Activated CD4-positive, alpha-beta T cell treated with anti-CD3 and anti-CD28 coated beads, Interleukin-2, amount 10 ng/mL, durations not matched to agents 7 days and 5 days (primary cell): Measurements from ENCODE around the gene LRWD1. TPM values are rescaled to one million over a fixed set of nuclear protein-coding genes. Genes with fewer than 3 reads are reported as not detected.
"Not testable (repeated sequence)": the region's sequence is repeated elsewhere in the genome, so short reads cannot be mapped to it uniquely, and the experiment has no call there.

Source experiments
- CTCF ChIA-PET: fragments of 350-600 bp; sonication (Branson Sonifier 250); formaldehyde crosslinking; loops from one replicate; lab custom pipeline; 2021; ENCODE audit warnings: antibody characterized with exemption; lab: Charles Lee
- POLR2A ChIA-PET: fragments of 350-600 bp; sonication (Branson Sonifier 250); formaldehyde crosslinking; loops from one replicate; lab custom pipeline; 2021; ENCODE audit warnings: antibody characterized with exemption; lab: Charles Lee
- DNase-seq: peaks from one replicate; pipeline ENCODE4 v3.0.0-alpha.2; 2020
- H3K27ac Mint-ChIP-seq: one replicate; pipeline ENCODE4 v1.8.0; 2021; ENCODE audit warnings: mild to moderate bottlenecking, moderate library complexity, mixed read lengths
- H3K27me3 Mint-ChIP-seq: one replicate; pipeline ENCODE4 v1.8.0; 2021; ENCODE audit warnings: mixed read lengths
- H3K36me3 Mint-ChIP-seq: one replicate; pipeline ENCODE4 v1.8.0; 2021; ENCODE audit warnings: low read depth, mixed read lengths
- H3K4me1 Mint-ChIP-seq: one replicate; pipeline ENCODE4 v1.8.0; 2021; ENCODE audit warnings: mixed read lengths
- H3K4me3 Mint-ChIP-seq: one replicate; pipeline ENCODE4 v1.8.0; 2021; ENCODE audit warnings: mild to moderate bottlenecking, moderate library complexity, mixed read lengths
- H3K9me3 Mint-ChIP-seq: one replicate; pipeline ENCODE4 v1.8.0; 2021; ENCODE audit warnings: mixed read lengths
- total RNA-seq, 2 experiments: library from RNA; stranded (reverse); gene quantifications; one replicate each; pipeline ENCODE4 v1.2.3, GENCODE V29; 2021

Gene LRWD1
- total RNA-seq, 2 experiments from 2014 or later: 18.2 to 20.5 TPM

DNA sequence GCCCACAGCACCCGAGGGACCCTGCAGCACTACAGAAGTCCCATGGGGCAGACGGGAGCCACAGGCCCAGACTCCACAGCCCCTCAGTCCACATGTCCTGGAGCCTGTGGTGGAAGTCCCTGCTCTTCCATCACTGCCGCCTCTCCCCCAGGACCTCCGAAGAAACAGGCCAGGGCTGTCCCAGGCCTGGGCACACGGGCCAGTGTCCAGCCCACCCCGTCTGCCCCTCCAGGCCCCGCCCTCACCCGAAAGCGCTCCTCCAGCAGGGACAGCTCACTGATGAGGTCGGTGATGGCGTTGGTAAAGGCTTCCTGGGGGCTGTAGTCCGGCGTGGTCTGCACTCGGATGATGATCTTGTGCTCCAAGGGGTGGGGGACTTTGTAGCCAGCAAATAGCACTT, 9.3 kb downstream of the LRWD1 start:
- POLR2A ChIA-PET, H3K9me3 Mint-ChIP-seq, H3K27ac Mint-ChIP-seq, H3K36me3 Mint-ChIP-seq, CTCF ChIA-PET, DNase-seq, H3K4me3 Mint-ChIP-seq, H3K4me1 Mint-ChIP-seq, H3K27me3 Mint-ChIP-seq: not testable (repeated sequence)

DNA sequence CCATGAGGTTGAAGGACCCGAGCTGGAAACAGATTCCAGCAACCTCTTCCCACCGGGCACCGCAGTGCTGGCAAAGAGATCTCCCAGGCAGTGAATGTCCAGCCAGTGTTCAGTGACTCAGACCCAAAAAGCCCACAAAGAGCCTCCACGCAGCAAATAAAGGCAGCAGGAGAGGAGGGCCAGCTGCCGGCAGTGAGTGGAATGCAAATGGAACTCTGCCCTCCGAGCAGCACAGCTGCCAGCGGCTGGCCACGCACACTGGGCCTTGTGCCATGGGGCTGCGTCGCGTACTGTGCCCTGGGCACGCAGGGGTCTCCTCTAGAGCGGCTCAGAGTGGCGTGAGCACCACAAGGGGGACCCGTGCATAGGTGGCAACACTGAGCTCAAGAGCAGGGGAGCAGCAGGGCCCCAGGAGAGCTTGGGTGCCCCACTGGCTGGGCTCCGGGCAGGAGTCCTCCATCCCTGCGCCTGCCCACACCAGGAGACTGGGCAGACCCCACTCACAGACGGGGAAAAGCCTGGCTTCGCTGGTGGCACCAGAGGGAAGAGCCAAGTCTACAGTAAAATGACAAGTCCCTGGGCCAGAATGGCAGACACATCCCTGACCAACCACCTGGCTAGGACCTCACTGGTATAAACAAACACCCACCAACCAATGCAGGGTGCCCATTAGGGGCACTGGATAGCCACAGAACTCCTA, 10.1 kb downstream of the LRWD1 start:
- H3K4me3 Mint-ChIP-seq, POLR2A ChIA-PET, H3K27ac Mint-ChIP-seq, H3K36me3 Mint-ChIP-seq, DNase-seq, H3K27me3 Mint-ChIP-seq, CTCF ChIA-PET, H3K4me1 Mint-ChIP-seq, H3K9me3 Mint-ChIP-seq: not testable (repeated sequence)

DNA sequence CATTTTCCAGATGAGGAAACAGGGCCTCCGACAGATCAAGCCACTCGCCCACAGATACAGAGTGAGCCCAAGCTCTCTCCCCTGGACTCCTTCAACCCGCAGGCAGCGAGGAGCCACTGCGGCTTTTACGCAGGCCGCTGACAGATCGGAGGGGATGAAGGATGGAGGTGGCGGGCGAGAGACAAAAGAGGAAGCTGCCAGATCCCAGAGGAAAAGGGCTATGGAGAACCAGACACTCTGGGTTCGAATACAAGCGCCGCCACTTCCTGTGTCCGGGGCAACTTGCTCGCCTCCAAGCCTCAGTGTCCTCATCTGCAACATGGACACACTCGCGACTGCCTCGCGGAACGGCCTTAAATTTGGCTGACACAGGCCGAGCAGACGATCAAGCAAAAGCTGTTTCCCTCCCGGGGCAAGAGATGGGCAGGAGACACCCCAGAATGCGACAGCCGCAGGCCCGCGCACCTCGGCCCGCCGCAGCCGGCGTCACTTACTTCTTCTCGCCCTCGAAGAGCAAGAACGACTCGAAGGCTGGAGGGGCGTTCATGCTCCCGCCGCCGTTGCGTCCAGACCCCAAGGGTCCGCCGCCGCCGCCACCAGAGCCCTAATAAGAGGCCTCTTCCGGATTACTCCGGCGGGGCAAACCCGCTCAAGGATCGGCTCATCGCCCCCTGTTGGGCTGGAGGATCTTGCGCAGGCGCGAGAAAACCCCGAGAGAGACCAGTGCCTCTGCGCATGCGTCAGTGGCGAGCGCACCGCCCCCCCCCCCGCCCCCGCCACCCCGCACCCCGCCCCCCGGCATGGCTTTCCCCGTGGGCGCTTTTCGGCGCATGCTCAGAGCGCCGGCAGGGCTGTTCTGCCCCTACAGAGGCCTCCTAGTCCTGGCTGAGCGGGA, 13.8 kb downstream of the LRWD1 start, which contains the start of gene POLR2J:
TSS of gene POLR2J (minus strand) at position 609 of the 895 bp plus-strand sequence. CDS start at position 547, 62 bp downstream.
- POLR2A ChIA-PET, CTCF ChIA-PET: not testable (repeated sequence)
- peak within 1 kb of the TSS; percentile 90 for H3K27ac Mint-ChIP-seq

DNA sequence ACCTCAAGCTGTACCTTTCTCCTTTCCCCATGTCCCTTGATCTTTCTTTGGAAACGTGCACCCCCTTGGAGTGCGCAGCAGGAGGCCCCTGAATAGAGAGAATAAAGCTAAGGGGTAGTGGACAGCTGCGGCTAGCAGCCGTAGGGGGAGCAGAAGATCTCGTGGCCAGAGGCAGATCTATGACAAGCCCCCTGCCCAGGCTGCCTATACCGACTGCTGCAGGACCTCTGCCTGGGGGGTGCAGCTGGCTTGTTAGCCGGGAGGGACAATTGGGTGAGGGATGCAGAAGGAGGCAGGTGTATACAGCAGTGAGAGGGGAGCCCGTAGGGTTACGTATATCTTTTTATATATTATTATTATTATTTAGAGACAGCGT, 14.4 kb downstream of the LRWD1 start:
- H3K27me3 Mint-ChIP-seq, H3K27ac Mint-ChIP-seq, POLR2A ChIA-PET, H3K4me1 Mint-ChIP-seq, H3K9me3 Mint-ChIP-seq, DNase-seq, H3K36me3 Mint-ChIP-seq, H3K4me3 Mint-ChIP-seq, CTCF ChIA-PET: not testable (repeated sequence)

More for the DNA sequence above, 13.8 kb downstream of the LRWD1 start, which contains the start of gene POLR2J:
- not testable (repeated sequence) for H3K36me3 Mint-ChIP-seq, H3K9me3 Mint-ChIP-seq, H3K27me3 Mint-ChIP-seq, H3K4me1 Mint-ChIP-seq
- DNase-seq: peak; percentile 91
- H3K4me3 Mint-ChIP-seq: peak within 1 kb of the TSS; percentile 90

DNA sequence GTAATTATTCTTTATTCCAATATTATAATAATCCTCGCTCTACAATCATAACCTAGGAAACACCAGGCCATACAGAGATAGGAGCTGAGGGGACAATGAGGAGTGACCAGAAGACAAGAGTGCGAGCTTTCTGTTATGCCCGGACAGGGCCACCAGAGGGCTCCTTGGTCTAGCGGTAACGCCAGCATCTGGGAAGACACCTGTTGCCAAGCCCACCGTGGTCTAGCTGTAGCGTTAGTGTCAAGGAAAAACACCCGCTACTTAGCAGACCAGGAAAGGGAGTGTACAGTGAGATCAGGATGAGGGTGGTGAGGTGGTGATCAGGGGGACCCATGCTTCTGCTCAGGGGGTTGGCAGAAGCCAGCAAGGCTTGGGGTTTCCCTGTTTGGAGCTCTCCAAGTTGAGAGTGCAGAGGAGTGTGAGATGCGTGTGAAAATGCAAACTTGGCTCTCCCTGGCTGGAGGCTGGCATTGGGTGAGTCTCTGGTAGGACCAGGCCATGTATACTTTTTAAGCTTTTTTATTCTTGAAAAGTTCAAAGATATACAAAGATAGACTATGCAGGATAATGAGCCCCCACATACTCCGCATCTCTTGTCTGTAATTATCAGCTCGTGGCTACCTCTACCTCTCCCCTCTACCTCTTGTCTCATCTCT, 15.3 kb downstream of the LRWD1 start:
- H3K4me1 Mint-ChIP-seq, CTCF ChIA-PET, H3K36me3 Mint-ChIP-seq, H3K27me3 Mint-ChIP-seq, H3K4me3 Mint-ChIP-seq, H3K27ac Mint-ChIP-seq, POLR2A ChIA-PET, H3K9me3 Mint-ChIP-seq: not testable (repeated sequence)
- peak; percentile 16 for DNase-seq

DNA sequence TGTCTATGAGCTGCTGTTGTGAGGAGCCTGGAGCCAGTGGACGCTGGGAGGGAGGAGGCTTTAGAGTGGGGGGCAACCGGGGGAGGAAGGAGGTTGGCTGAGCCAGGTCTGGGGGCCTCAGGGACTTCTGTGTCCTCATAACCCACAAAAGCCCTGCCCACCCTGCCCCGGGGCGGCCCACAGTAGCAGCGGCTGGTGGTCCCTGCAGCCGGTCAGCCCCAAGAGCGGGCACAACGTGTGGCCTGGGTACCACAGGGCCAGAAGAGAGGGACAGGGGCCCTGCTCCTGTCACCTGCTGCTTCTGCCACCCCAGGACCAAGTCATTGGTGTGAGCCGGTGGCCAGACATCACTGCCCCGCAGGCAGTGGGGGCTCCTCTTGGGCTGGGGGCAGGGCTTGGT, 17.2 kb downstream of the LRWD1 start:
- H3K9me3 Mint-ChIP-seq, H3K4me1 Mint-ChIP-seq, CTCF ChIA-PET, POLR2A ChIA-PET, DNase-seq, H3K36me3 Mint-ChIP-seq, H3K4me3 Mint-ChIP-seq, H3K27me3 Mint-ChIP-seq, H3K27ac Mint-ChIP-seq: not testable (repeated sequence)

DNA sequence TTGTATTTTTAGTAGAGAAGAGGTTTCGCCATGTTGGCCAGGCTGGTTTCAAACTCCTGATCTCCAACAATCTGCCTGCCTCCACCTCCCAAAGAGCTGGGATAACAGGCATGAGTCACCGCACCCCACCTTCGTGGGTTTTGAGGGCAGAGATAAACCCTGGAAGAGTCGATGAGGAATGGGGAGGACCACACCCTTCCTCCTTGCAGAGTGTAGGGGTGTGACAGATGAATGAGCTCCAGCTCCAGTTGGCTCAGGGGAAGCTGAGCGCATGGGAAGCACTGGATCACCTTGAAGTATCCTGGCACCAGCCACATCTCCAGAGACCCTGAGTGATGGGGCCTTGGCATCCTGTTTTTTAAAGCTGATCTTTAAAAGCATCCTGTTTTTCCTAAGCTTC, 19.5 kb downstream of the LRWD1 start:
- H3K27ac Mint-ChIP-seq, H3K4me1 Mint-ChIP-seq, CTCF ChIA-PET: not testable (repeated sequence)

DNA sequence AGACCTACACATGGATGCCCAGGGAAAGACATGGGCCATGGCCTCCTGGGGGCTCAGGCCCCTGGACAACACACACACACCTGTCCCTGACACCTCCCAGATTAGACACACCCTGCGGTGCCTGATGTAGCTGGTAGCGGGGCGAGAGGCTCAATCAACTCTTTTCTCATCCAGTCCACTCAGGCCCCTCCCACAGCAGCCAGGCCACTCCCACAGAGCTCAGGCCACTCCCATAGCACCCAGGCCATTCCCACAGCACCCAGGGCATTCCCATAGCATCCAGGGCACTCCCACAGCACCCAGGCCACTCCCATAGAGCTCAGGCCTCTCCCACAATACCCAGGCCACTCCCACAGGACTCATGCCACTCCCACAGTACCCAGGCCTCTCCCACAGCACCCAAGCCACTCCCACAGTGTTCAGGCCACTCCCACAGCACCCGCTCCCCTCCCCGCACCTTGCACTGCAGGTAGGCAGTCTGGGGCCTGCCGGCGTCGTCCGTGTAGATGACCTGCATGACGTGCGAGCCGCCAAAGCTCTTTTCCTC, 25.8 kb downstream of the LRWD1 start:
- H3K4me3 Mint-ChIP-seq, H3K9me3 Mint-ChIP-seq, H3K36me3 Mint-ChIP-seq, H3K4me1 Mint-ChIP-seq, POLR2A ChIA-PET, CTCF ChIA-PET, H3K27me3 Mint-ChIP-seq, H3K27ac Mint-ChIP-seq: not testable (repeated sequence)
- peak; percentile 32 for DNase-seq

More for the DNA sequence above, 19.5 kb downstream of the LRWD1 start:
- H3K4me3 Mint-ChIP-seq, H3K9me3 Mint-ChIP-seq, H3K36me3 Mint-ChIP-seq, H3K27me3 Mint-ChIP-seq, DNase-seq, POLR2A ChIA-PET: not testable (repeated sequence)

DNA sequence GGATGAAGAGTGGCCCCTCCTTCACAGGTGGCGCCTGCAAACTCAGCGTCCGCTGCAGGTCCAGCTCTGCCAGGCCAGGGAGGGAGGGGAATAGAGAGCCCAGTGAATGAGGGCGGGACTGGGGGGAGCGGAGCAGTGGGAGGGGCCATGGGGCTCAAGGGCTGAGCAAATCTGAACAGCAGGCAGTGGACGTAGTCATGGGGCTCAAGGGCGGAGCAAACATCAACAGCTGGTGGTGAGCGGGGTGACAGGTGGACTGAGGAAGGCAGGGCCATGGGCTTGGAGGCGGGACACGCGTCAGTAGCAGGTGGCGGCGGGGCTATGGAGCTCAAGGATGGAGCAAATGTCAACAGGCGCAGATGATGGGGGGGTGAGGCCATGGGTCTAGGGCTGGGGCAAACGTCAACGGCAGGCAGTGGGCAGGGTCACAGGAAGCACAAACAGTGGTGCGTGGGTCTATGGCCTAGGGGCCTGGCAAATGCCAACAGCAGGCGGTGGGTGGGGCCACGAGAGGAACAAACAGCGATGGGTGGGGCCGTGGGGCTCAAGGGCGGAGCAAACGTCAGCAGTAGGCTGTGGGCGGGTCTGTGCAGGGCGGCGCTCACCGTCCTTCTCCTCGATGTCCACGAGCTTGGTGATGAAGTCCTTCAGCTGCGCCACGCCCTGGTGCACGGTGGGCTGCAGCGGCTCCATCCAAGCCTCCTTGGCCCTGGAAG, 28.6 kb downstream of the LRWD1 start:
- H3K36me3 Mint-ChIP-seq, CTCF ChIA-PET, H3K27me3 Mint-ChIP-seq, H3K4me1 Mint-ChIP-seq, POLR2A ChIA-PET, H3K9me3 Mint-ChIP-seq, H3K4me3 Mint-ChIP-seq: not testable (repeated sequence)
- DNase-seq: peak; percentile 54
- peak overlapping the region; percentile 82 for H3K27ac Mint-ChIP-seq

DNA sequence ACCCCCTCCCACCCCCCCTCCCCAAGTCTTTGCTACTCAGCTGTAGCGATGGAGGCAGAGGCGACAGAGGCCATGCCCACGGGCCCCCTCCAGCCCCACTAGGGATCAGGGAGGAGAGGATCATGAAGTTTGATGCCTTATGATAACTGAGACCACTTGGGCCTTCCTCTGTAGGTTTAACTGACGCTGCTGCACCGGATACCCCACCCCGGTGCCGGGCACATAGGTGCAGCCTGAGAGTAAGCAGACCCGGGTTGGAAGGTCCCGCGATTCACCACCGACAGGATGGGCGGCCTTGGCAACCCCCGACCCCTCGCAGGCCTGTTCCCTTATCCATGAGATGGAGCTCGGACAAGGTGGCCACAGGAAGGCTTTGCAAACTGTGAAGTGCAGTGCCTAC, 29.2 kb downstream of the LRWD1 start:
- H3K4me3 Mint-ChIP-seq, H3K9me3 Mint-ChIP-seq, H3K36me3 Mint-ChIP-seq, POLR2A ChIA-PET, H3K27ac Mint-ChIP-seq, CTCF ChIA-PET, H3K4me1 Mint-ChIP-seq, H3K27me3 Mint-ChIP-seq: not testable (repeated sequence)
- DNase-seq: peak; percentile 40

DNA sequence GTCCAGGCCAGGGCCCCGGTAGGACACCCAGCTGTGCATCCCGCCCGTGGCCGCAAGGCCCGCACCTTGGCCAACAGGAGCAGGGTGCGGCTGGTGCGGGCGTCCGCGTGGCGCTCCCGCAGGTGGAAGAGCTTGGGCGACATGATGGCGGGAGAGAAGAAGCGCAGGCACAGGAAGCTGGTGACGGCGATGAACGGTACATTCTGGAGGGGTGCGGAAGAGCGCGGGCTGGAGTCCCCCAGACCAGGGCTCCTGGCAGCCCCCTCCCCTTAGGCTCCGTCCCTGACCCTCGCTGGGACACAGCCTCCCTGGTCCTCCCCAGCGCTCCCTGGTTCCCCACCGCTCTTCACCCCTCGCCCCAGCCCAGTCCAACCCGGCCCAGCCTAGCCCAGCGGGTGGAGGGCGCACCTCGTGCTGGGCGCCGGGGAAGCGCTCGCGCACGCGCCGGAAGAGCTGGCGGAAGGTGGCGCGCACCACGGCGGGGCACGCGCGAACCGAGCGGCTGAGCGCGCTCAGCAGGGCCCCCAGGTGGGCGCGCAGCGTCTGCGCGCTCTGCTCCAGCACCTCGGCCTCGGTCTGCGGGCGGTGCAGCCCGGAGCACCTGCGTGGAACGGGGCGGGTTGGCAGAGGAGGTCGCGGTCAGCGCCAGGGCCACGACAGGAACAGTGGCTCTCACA, 29.8 kb downstream of the LRWD1 start:
- H3K36me3 Mint-ChIP-seq, H3K4me1 Mint-ChIP-seq, CTCF ChIA-PET, H3K27me3 Mint-ChIP-seq, H3K4me3 Mint-ChIP-seq, DNase-seq, H3K27ac Mint-ChIP-seq, H3K9me3 Mint-ChIP-seq, POLR2A ChIA-PET: not testable (repeated sequence)

DNA sequence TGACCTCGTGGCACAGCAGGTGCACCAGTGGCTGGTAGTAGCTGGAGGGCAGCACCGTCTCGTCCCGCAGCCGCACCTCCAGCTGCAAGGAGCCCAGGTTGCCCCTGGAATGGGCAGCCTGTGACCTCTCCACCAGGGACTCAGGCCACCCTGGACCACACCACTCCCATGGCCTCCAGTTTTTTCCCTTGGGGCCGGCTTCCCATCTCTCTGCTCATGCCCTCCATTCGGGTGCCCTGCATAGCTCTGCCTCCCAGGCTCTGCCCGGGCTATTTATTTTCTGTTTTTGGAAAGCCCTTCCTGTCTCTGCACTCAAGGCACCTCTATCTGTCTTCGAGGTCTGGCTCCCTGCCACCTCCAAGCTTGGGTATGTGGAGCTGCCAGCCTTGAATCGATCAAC, 32.1 kb downstream of the LRWD1 start:
- H3K27ac Mint-ChIP-seq, H3K27me3 Mint-ChIP-seq, H3K4me3 Mint-ChIP-seq, CTCF ChIA-PET, POLR2A ChIA-PET, H3K4me1 Mint-ChIP-seq, DNase-seq, H3K9me3 Mint-ChIP-seq, H3K36me3 Mint-ChIP-seq: not testable (repeated sequence)
